Osteocyte (in vitro differentiated cells): Measurements from ENCODE around the gene KLRC1. TPM values are rescaled to one million over a fixed set of nuclear protein-coding genes. Genes with fewer than 3 reads are reported as not detected.

Experiments used
- DNase-seq: peaks from one replicate; pipeline ENCODE4 v3.0.0; 2021; ENCODE audit warnings: mixed read lengths; ENCODE audit not compliant: unreplicated experiment; ENCODE audit errors: extremely low spot score
- H3K27ac Mint-ChIP-seq: one replicate; pipeline ENCODE4 v1.8.0; 2021; ENCODE audit warnings: mild to moderate bottlenecking, mixed read lengths; ENCODE audit not compliant: unreplicated experiment
- H3K27me3 Mint-ChIP-seq: one replicate; pipeline ENCODE4 v1.8.0; 2021; ENCODE audit warnings: mixed read lengths; ENCODE audit not compliant: unreplicated experiment
- H3K36me3 Mint-ChIP-seq: one replicate; pipeline ENCODE4 v1.8.0; 2021; ENCODE audit warnings: mixed read lengths; ENCODE audit not compliant: unreplicated experiment
- H3K4me1 Mint-ChIP-seq: one replicate; pipeline ENCODE4 v1.8.0; 2021; ENCODE audit warnings: mixed read lengths; ENCODE audit not compliant: unreplicated experiment
- H3K4me3 Mint-ChIP-seq: one replicate; pipeline ENCODE4 v1.8.0; 2021; ENCODE audit warnings: mild to moderate bottlenecking, moderate library complexity, mixed read lengths; ENCODE audit not compliant: unreplicated experiment
- H3K9me3 Mint-ChIP-seq: one replicate; pipeline ENCODE4 v1.8.0; 2021; ENCODE audit warnings: mixed read lengths; ENCODE audit not compliant: unreplicated experiment
- CTCF ChIP-seq: fragments of 200-600 bp; sonication (generic); IDR thresholded peaks from 2 replicates; pipeline ENCODE4 v1.5.0; 2021; ENCODE audit warnings: antibody characterized with exemption, mild to moderate bottlenecking, moderate library complexity
- total RNA-seq: library from RNA; stranded (reverse); gene quantifications from 2 replicates; pipeline ENCODE4 v1.2.1, GENCODE V29; 2021

The KLRC1 gene
- total RNA-seq, 1 donor from 2014 or later, result not detected

GRCh38 chr12:10469701-10470100, 16.5 kb upstream of the KLRC1 start:
- Mint-ChIP-seq H3K27me3 (peaks cover 18% of the 10 kb centered on the region), H3K36me3 (peaks cover 3% of the 10 kb centered on the region), H3K9me3 (peaks cover 6% of the 10 kb centered on the region), H3K4me3 (no peak overlapping the region), H3K4me1 (no peaks in the 10 kb centered on the region), H3K27ac (no peak overlapping the region)
- no peak for TF ChIP-seq CTCF
- no peak for DNase-seq

- H3K4me1 Mint-ChIP-seq, result no peaks in the 10 kb centered on the region
- H3K27me3 Mint-ChIP-seq, result peaks cover 27% of the 10 kb centered on the region
- H3K27ac Mint-ChIP-seq, result no peak overlapping the region
- H3K9me3 Mint-ChIP-seq, result peaks cover 13% of the 10 kb centered on the region
- no peak for TF ChIP-seq CTCF
- no peak for DNase-seq
- peaks cover 3% of the 10 kb centered on the region for H3K36me3 Mint-ChIP-seq
- H3K4me3 Mint-ChIP-seq, result no peak overlapping the region
Measured at GRCh38 chr12:10466311-10466710, 13.1 kb upstream of the KLRC1 start.

GRCh38 chr12:10457760-10458159, 4.6 kb upstream of the KLRC1 start:
- TF ChIP-seq CTCF, result no peak
- Mint-ChIP-seq H3K9me3 (peaks cover 43% of the 10 kb centered on the region), H3K4me3 (no peak overlapping the region)

GRCh38 chr12:10456856-10457255, 3.7 kb upstream of the KLRC1 start:
- no peak for TF ChIP-seq CTCF
- Mint-ChIP-seq H3K36me3 (peaks cover 4% of the 10 kb centered on the region), H3K27me3 (peaks cover 2% of the 10 kb centered on the region), H3K4me3 (no peak overlapping the region), H3K4me1 (no peaks in the 10 kb centered on the region), H3K9me3 (peaks cover 34% of the 10 kb centered on the region), H3K27ac (no peak overlapping the region)
- DNase-seq, result no peak

More at GRCh38 chr12:10457760-10458159, 4.6 kb upstream of the KLRC1 start:
- Mint-ChIP-seq H3K27ac (no peak overlapping the region), H3K36me3 (peaks cover 6% of the 10 kb centered on the region), H3K27me3 (peaks cover 3% of the 10 kb centered on the region), H3K4me1 (no peaks in the 10 kb centered on the region)
- no peak for DNase-seq

GRCh38 chr12:10455766-10456165, 2.6 kb upstream of the KLRC1 start:
- Mint-ChIP-seq H3K4me1 (no peaks in the 10 kb centered on the region), H3K36me3 (peaks cover 3% of the 10 kb centered on the region), H3K9me3 (peaks cover 31% of the 10 kb centered on the region), H3K27me3 (no peaks in the 10 kb centered on the region), H3K27ac (no peak overlapping the region), H3K4me3 (no peak overlapping the region)
- TF ChIP-seq CTCF, result no peak
- DNase-seq, result no peak
